ENCODE results near the gene WNT2.

WNT2 gene

DNA sequence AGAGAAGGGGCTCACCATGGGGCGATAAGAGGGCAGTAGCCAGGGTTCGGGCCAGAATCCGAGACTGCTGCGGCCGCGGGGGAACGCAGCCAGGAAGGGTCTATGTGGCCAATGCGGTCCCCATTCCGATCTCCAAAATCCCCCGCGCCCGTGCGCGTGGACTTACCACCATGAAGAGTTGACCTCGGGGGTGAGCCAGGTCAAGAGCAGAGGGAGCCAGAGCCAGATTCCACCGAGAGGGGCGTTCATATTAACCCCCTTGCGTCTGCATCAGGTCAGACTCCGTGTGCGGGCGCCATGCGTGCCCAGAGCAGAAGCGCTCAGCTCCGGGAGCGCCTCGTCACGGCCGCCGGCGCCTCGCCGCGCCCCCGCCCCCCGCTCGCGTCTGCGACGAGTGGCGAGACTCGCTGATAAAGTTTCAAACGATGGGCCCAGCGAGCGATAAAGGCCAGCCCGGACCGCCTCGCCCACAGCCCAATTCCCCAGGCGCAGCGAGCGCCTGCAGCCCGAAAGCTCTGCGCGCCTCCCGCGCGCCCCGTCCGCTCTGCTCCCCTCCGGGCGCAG, at the start of gene WNT2:
WNT2 (minus strand) TSS at position 318 of the 564 bp plus-strand sequence; CDS start at position 249, 69 bp downstream.
- no peak for DNase-seq

DNA sequence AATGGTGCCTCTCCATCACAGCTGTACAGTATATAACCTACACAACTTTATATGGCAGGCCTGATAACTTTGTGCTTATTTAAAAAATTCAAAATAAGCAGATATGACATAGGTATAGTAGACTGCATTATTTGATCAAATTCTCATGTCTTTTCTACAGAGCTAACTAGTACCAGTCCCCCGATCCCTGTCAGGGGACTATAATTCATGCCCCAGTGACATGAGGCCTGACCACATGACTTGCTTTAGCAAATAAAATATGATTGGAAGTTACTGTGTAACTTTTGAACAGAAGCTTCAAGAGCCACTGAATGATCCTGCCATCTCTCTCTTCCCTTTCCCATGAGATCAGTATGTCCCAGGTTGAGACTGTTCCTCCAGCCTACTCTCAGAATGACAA, 49.2 kb upstream of the WNT2 start:
- DNase-seq = no peak

DNA sequence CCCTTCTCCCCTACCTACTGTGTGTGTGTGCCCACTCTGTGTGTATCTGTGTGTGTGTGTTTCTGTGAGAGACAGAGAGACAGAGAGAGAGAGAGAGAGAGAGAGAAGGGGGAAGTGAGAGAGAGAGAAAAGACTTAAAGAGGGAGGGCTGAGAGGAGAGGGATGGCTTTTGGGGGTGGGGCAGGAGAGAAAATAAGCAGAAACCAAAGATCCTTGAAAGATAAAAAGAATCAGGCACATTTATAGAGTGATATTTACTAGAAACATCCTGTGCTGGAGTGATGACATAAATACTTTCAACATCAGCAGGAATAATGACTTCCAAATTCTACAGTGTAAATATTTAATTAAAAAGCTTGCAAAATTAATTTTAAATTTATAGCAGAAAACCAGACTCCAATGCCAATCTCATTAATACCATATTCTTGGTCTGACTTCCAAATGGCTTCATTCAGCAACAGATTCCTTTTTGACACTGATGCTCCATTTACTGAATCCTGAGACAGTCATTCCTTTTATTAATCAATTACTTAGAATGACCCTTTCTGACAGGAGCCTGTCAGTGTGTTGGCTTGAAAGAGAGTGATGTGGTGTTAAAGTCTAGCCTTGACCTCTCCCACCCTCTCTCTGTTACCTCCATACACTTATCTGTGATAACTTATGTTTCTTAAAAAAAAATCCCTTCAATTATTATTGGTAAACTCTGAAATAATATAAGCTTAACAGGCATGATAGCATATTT, 41.7 kb upstream of the WNT2 start:
- no peak for DNase-seq

DNA sequence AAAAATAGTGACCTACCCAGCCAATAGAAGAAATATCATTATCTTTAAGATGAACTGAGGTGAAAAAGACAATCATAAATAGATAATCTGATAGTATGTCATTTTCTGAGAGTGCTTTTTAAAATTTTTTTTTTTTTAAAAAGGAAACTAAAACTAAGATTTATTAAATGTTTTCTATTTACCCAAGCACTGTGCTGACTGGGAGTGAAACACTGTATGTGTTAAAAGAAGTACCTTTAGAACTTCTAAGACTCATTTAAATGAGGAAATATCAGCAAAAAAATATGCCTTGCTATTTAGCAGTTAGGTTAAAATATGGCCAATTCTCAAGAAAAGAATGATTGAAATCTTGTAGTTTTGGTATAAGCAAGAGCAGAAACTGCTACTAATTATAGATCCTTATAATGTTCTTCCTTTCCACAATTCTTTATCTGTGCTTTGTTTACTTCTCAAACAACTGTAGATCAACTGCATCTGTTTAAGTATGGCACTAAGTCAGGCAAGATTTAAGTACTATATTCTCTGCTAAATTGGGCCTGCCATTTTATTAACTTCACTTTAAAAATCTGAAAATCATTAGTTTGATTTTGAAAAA, 39.5 kb upstream of the WNT2 start:
- DNase-seq = no peak

DNA sequence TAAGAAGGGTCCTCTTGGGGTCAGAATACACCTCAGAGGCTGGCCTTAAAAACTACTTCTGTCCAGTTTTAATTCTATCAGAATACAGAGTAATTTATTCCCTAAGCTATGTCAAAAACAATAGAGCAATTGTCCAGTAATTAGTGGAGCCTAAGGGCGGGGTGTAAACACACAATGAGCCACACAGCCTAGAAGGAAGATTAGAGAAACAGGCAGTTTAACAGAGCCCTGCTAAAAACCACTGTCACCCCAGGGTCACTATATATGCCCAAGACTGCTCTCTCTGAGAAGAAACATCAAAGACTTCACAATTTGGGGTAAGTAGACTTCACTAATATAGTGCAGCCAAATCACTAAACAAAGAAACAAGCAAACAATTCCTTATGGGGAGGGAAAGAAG, 27.2 kb upstream of the WNT2 start:
- no peak for DNase-seq

DNA sequence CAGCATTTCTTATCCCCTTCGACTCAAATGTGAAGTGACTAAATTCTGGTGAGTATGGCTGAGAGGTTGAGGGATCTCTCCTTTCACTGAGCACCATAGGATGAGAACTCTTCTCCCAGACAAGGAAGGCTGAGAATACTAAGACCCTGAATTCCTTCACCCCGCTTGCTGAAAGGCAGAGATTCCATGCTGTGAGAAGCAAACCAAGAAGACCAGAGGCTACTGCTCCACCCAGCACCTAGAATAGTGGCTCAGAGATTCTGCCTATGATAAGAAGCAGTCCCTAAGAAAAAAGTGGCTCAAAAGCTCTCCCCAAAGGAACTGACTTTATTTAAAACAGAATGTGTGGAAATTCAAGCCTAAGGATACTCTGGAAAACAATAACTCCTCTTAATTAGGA, 26.7 kb upstream of the WNT2 start:
- no peak for DNase-seq

DNA sequence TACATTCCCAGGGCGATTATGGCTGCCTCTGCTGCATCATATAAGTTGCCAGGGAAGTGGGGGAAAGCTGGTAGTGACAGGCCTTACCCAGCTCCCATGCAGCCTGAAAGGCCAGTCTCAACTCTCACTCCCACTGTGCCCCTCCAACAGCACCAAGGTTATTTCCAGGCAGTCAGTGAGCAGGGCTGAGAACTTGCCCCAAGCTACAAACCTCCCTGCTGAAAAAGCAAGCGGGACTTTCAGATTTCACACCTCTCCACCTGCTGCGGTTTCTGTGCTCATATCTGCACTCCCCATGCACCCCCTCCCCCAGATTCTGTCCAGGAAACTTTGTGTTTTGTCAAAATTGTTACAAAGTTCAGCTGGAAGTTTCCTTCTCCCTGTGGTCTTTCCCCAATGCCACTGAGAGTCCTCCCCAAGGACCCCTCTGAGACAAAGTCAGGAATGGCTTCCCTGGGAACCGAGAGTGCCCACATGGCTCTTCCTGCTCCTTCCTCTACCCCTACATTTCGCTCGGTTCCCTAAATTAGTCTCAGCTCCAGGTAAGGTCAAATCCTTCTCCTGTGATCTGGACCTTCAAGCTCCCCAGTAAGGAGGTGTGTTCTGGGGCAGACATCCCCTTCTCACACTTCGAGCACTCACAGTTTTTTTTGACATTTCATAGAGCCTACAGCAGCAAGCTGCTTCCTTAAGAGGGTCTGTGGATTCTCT, 25.3 kb upstream of the WNT2 start:
- DNase-seq = no peak

DNA sequence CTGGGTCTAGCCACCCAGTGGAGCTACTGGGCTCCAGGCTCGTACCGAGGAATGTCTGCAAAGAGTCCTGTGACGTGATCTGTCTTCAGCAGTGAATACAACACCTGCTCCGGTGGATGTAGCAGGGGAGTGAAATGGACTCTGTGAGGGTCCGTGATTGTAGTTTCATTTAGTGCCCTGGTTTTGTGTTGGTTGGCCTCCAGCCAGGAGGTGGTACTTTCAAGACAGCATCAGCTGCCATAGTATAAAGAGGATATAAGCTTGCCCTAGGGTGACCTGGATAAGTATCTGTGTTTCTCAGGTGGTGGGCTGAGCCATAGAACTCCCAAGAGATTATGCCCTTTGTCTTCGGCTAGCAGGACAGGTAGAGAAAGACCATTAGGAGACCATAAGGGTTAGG, 24.6 kb upstream of the WNT2 start:
- DNase-seq = no peak

DNA sequence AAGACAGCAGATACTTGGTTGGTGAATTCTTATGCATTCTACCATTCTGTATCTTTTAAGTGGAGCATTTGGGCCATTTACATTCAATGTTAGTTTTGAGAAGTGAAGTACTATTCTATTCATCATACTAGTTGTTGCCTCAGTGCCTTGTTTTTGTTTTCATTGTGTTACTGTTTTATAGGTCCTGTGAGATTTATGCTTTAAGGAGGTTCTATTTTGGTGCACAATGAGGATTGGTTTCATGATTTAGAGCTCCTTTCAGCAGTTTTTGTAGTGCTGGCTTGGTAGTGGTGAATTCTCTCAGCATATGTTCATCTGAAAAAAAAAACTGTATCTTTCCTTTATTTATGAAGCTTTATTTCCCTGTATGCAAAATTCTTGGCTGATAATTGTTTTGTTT, 23.3 kb upstream of the WNT2 start:
- no peak for DNase-seq

DNA sequence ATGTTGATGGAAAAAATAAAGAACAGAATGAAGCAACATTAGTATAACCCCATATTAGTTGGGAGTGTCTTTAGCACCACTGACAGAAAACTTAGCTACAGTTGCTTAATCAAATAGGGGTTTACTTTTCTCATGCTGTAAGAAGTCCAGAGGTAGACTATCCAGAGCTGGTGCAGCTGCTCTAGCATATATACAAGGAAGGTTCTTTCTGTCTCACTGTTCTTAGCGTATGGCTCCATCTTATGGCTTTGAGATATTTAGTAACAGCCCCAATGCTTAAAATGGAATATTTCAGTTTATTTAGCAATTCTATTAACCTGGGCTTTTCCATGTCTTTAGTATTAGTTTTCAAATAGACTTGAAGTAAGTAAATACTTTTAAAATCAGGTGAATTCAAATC, 15.2 kb upstream of the WNT2 start:
- no peak for DNase-seq

DNA sequence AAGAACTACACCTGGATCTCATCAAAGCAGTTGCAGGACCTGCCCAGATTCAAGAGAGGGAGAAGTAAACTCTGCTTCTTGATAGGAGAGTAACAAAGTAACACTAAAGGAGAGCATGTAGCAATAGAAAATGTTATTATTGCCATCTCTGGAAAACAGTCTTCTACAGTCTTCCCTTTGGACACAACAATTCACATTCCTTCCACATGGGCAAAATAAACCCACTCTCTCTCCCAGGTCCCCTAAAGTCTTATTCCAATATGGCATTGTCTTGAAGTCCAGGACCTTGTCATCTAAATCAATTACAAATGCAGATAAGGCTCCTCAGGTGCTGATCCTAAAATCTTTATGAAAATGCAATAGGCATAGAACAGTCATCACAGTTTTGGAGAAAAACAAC, 10.3 kb upstream of the WNT2 start:
- DNase-seq = no peak

DNA sequence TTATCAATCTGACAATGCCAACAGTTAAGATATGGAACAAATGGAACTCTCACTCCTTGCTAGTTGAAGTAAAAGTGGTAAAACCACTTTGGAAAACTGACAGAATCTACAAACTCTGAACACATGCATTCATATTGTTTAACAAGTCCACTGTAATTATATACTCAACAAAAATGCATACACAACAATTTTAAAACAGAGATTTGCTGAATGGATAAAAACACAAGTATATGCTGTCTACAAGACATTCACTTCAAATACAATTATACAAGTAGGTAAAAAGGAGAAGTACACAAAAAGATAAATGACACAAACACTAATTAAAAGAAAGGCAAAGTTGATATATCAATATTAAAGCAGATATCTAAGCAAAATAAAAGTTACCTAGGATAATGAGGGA, 9.2 kb upstream of the WNT2 start:
- no peak for DNase-seq

DNA sequence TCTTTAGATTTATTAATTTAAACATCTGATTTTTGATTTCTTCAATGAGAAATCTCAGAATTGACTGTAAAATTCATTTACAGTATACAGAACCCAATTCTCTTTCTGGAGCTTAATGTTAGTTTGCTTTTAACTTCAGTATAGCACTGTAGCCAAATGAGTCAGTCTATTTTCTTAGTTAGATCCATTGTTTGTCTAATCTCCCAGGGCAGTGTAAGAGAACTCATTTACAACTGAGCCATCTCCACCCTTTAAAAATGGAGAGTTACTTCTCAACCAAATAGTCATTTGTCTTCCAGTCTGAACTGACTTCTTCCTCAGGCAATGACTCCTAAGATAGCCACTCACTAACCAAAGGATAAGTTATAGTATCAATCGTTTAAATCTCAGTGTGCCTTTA, 3.0 kb upstream of the WNT2 start:
- no peak for DNase-seq

DNA sequence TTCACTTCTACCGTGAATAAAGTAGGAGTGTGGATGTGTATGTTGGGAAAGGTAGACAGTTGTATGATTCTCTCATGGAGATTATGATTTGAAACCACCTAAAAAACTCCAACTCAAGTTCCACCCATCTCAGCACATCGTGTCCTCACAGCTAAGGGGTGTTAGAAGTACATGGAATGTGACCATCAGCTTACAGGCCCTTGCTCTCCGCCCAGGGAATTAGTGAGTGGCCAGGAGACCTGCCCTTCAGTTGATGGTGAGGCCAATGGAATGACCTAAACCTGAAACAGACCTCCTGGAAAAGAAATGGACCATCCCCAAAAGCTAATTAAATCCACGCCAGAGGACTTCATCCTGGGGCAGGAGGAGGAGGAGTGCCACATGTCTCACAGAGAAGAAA, 2.1 kb upstream of the WNT2 start:
- no peak for DNase-seq

DNA sequence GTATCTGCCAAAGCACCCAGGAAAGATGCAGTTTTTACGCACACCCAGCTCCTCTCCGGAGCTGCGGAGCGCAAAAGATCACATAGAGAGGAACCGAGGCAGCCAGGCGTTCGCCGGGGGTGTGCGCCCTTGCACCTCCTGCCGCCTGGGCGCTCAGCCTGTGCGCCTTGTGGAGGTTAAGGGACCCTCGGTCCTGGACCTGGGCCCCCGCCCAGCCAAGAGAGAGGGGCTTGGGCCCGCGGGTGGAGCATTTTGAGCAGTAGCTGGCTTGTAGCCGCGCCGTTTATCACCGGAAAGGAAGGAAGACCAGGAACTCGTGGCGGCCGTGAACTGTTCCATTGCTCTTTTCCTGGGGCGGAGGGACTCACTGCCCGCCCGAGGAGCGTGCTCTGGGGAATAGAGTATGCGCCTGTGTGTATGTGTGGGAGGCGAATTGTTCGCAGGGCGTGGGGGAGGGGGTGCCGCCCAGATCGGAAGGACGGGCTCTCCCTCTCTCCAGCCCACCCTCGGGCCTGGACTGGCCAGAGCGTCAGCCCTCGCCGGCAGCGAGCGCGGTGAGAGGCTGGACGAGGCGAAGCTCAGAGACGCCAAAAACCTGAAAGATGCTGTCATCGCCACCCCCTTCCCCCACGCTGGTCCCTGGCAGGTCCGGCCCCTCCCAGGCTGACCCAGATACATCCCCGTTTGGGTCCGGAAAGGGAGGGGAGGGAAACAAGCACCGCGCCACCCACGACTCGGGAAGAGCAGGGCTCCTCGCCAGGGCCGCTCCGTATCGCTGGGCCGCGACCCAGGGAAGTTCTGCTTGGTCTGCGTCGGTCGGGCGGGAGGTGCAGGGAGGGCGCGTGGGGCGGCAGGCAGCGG, 1.2 kb upstream of the WNT2 start:
- peak; percentile 67 for DNase-seq

DNA sequence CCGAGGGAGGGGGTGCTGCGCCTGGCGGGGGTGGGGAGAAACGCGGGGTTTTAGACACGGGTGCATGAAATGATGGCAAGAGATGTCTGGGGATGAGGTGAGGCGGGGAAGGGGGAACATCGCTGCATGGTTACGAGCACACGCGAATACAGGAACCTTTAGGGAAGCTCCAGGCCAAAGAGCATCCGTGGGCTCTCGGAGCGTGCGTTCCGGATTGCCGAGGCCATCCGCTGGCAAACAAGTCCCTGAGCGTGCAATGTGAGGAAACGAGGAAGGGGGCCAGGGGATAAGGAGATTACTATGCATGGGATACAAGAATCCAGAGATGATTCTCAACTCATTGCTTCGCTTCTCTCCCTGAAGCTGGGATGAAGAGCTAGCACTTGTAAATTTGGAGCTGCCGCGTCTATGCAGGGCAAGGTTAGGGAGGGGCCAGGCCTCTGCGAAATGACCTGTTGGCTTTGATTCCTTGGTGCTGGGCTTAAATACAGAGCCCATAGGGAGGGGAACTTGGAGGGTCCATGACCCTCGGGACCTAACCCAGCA, 520 bp upstream of the WNT2 start:
- no peak for DNase-seq

DNA sequence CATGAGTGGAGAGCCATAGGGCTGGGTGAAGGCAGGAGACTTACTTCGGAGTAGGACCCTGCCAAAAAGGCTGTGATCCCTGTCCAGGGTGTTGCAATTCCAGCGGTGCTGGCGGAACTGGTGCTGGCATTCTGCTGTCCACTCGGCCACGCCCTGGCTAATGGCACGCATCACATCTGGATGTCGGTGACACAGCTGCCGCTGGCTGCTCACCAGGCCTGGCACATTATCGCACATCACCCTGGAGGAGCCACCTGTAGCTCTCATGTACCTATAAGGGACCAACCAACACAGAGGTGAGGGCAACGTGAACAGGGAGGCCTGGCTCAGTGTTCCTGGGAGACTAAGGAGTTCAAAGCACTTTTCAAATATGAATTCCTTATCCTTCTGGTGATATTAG, 2.3 kb downstream of the WNT2 start:
- no peak for DNase-seq

DNA sequence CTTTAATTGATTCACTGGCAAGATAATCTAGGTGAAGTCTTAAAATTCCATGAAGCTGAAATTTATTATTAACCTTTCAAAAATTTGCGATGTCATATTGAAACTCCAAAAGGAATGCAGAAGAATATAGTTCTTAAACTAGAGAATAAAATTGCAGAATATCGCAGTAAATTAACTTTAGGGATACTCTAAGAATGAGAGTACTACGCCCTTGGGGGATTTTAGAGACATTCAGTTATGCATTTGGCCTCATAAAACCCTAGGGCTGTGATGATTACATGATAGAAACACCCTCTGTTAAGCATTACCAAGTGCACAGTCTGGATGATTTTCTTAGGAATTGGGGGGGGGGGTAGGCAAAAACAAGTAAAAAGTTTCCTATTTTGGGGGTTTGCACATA, 3.7 kb downstream of the WNT2 start:
- no peak for DNase-seq

DNA sequence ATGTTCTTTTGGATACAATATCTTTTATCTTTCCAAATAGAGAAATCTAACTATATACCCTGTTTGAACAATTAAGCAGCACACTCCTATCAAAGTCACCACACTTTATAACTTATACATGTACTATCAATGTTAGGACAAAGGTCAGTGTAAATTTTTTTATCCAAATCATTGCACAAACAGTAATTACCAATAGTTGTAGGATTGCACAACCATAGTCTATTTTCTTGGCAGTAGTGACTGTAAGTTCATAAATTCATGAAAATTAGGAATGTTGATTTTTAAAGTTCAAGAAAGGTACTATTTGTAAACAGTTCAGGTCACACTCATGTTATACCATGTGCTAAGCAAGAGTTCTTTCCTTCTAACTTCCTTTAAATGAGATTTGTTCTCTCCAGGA, 9.3 kb downstream of the WNT2 start:
- DNase-seq = no peak

DNA sequence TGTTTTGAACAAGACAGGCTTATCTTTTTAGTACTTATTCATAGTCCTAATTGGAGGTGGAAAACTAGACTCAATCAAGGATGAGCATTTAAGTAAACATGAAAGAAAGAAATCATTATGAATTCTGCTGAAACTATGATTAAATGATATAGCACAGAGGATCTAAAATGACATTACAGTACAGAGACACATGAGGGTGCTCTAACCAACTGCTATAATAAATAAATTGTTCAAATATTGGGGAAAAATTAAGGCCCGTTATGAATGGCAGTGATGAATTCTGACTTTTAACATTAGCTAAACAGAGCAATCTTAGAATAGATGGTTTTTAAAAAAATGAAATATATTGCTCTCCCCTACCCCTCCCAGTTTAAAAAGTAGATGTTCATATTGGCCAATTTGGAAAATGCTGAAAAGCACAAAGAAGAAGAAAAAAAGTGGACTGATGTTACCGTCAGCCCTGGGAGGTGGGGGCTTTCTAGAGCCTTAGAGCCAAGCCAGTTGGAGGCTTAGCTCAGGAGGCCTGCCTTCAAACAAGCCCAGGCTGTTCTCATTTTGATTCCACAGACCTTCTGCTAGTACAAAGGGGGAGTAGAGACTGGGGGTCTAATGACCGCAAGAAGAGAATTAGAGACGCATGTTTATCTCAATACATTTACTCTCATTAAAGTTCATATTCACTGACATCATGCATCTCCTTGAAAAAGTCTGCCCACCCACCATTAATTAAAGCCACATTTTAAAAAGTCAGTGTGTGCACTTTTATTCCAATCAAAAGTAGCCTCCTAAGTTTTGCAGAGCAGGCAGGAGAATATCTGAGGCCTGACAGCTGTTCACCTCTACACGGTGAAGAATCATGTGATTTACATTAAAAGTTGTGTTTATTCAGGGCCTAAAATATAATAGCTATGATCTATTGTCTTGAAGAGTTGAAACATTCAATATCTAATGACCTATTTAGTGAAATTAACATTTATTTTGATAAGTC, 10.0 kb downstream of the WNT2 start:
- DNase-seq = no peak

DNA sequence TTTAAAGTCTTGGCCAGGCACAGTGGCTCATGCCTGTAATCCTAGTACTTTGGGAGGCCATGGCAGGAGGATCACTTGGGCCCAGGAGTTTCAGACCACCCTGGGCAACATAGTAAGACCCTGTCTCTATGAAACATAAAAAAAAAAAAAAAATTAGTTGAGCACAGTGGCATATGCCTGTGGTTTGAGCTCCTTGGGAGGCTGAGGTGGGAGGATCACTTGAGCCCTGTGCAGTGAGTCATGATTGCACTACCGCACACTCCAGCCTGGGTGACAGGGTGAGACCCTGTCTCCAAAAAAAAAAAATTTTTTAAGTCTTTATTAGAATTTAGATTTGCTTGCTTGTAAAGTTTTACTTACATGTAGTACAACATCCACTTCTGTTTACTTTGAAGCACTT, 14.0 kb downstream of the WNT2 start:
- no peak for DNase-seq

DNA sequence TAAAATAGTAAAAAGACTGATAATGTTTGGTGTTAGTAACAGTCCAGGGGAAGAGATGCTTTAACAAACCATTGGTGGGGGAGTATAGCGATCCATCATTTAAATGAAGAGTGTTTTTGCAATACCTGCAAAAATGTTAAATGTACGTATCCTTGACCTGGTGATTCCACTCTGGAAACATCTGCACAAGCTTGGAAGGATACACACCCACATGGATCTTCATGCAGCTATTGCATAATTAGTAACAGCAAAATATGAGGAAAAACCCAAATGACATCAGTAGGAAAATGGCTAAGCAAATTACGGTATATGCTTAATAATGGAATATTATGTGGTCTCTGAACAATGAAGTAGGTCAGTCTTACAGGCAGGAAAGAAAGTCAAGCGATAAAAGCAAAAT, 20.5 kb downstream of the WNT2 start:
- no peak for DNase-seq
